Keratinocyte (primary cell): ENCODE measurements around the gene TNFRSF25.

ENCODE experiments used
- EZH2 ChIP-seq: IDR thresholded peaks from one replicate; pipeline ENCODE4 v1.6.1; 2012; ENCODE audit warnings: inconsistent platforms, mild to moderate bottlenecking, low read length, moderate library complexity
- TF ChIP-seq, protein P1 (sequence below), 3 experiments: IDR thresholded peaks in 1 of 3; conservative IDR thresholded peaks in 1 of 3; optimal IDR thresholded peaks in 1 of 3; 2 replicates in 2 of 3; 3 replicates in 1 of 3; pipeline versions ENCODE3 to v1.5.1; 2011; ENCODE audit warnings: low read length in 3 of 3, mild to moderate bottlenecking in 3 of 3, moderate library complexity in 2 of 3, control low read depth in 1 of 3, inconsistent platforms in 1 of 3; ENCODE audit not compliant: insufficient read depth in 2 of 3; ENCODE audit errors: extremely low read depth in 1 of 3

GRCh38 chr1:6507037-6507428 is 41.1 kb upstream of the TNFRSF25 start:
- TF ChIP-seq, protein P1, sequence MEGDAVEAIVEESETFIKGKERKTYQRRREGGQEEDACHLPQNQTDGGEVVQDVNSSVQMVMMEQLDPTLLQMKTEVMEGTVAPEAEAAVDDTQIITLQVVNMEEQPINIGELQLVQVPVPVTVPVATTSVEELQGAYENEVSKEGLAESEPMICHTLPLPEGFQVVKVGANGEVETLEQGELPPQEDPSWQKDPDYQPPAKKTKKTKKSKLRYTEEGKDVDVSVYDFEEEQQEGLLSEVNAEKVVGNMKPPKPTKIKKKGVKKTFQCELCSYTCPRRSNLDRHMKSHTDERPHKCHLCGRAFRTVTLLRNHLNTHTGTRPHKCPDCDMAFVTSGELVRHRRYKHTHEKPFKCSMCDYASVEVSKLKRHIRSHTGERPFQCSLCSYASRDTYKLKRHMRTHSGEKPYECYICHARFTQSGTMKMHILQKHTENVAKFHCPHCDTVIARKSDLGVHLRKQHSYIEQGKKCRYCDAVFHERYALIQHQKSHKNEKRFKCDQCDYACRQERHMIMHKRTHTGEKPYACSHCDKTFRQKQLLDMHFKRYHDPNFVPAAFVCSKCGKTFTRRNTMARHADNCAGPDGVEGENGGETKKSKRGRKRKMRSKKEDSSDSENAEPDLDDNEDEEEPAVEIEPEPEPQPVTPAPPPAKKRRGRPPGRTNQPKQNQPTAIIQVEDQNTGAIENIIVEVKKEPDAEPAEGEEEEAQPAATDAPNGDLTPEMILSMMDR (optimal IDR thresholded peaks at IDR 0.05 in 1 of 3, IDR thresholded peaks at IDR 0.05 in 1 of 3, conservative IDR thresholded peaks at IDR 0.05 in 1 of 3; ENCODE audit: extremely low read depth in 1 of 3, insufficient read depth in 2 of 3, low read length in 3 of 3): no peak
- TF ChIP-seq EZH2: no peak
